Endothelial cell of umbilical vein (primary cell): ENCODE measurements around the gene MGAT4B.

Experiments
- CTCF ChIP-seq, 2 donors: IDR thresholded peaks; 1 replicate in 1 of 2; 2 replicates in 1 of 2; pipeline ENCODE4 v1.5.1; 2011; ENCODE audit warnings: low read length in 2 of 2, mild to moderate bottlenecking in 2 of 2, moderate library complexity in 2 of 2, control low read depth in 1 of 2, inconsistent platforms in 1 of 2, low read depth in 1 of 2; ENCODE audit not compliant: insufficient read depth in 1 of 2; ENCODE audit errors: extremely low read depth in 1 of 2
- EZH2 ChIP-seq: IDR thresholded peaks from 2 replicates; pipeline ENCODE4 v1.6.1; 2012; ENCODE audit warnings: borderline replicate concordance, low read depth, mild to moderate bottlenecking, moderate library complexity, low read length, inconsistent platforms; ENCODE audit not compliant: severe bottlenecking
- FOS ChIP-seq: IDR thresholded peaks from 2 replicates; pipeline ENCODE4 v1.6.1; 2011; ENCODE audit warnings: mild to moderate bottlenecking, low read length, moderate library complexity, borderline replicate concordance; ENCODE audit not compliant: insufficient read depth
- MAX ChIP-seq: IDR thresholded peaks from 2 replicates; pipeline ENCODE4 v1.6.1; 2011; ENCODE audit not compliant: insufficient read depth, insufficient read length
- MYC ChIP-seq: IDR thresholded peaks from one replicate; pipeline ENCODE4 v1.6.1; 2011; ENCODE audit warnings: mild to moderate bottlenecking, low read depth, low read length
- POLR2A ChIP-seq: IDR thresholded peaks from 2 replicates; pipeline ENCODE4 v1.6.1; 2012; ENCODE audit warnings: low read depth, mild to moderate bottlenecking, control low read depth, low read length
- POLR2AphosphoS5 ChIP-seq: IDR thresholded peaks from 2 replicates; pipeline ENCODE4 v1.6.1; 2012; ENCODE audit warnings: low read depth, mild to moderate bottlenecking, control low read depth, low read length, moderate library complexity; ENCODE audit not compliant: insufficient read depth

GRCh38 chr5:179747811-179748210 is 58.9 kb downstream of the MGAT4B start:
- TF ChIP-seq POLR2A (no peak), POLR2AphosphoS5 (no peak), MYC (no peak), CTCF (IDR thresholded peaks at IDR 0.05; ENCODE audit: extremely low read depth in 1 of 2, insufficient read depth in 1 of 2, low read depth in 1 of 2, low read length in 2 of 2) (no peak), EZH2 (no peak), MAX (no peak), FOS (no peak)
